GM21447 (cell line): ENCODE measurements around the gene EIPR1.

Source experiments
- ATAC-seq: cut with Tn5 transposase; IDR thresholded peaks from one replicate; pipeline ENCODE4 v1.9.1; 2021; ENCODE audit not compliant: unreplicated experiment

The EIPR1 gene

DNA sequence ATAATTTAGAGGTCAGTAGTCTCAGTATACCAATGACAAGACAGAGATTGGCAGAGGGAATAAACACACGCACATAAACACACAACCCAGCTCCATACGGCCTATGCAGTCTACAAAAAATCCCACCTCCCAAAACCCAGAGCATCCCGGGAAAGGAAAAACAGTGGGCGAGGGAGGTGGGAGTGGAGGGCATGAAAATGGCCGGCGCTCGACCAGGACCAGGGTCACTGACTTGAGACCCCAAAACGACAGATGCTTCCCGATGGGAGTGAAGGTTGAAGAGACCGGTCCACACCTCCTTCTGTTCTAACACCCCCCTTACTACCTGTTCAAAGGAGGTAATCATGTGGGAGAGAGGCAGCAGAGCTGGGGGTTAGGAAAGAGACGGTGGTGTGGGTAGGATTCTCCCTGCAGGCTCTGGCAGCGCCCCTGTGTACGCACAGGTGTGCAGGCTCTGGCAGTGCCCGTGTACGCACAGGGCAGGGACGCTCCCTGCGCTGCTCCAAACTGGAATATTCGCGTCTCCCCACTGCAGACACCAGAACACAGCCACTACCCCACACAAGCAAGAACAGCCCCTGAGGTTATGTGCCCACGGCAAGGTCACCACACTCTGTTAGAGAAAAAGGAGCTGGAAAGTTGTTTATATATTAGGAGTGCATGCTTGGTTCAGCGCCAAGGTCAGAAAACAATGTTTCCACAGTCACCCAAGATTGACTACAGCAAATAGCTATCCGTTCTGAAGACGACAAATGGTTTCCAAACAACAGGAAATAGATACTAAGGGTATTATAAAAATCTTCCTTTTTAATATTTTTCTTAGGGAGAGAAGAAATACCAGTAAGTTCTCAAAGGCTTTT lies 67.9 kb downstream of the EIPR1 start:
- ATAC-seq = no peak

DNA sequence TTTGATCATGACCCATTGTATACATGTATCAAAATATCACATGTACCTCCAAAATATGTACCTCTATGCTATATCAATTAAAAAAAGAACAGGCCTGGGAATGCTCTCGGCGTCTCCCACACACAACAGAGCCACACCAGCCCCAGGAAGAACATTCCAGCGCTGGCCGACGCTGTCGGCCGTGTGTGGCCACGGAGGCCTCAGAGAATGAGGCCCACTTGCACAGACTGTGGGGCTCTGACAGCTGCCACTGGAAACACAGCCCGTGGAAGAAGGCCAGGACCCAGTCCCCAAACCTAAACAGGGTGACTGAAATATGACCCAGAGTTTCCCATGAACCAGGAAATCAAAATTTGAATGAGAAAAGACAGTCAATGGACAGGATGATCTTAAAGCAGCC lies 69.7 kb downstream of the EIPR1 start:
- ATAC-seq = no peak

DNA sequence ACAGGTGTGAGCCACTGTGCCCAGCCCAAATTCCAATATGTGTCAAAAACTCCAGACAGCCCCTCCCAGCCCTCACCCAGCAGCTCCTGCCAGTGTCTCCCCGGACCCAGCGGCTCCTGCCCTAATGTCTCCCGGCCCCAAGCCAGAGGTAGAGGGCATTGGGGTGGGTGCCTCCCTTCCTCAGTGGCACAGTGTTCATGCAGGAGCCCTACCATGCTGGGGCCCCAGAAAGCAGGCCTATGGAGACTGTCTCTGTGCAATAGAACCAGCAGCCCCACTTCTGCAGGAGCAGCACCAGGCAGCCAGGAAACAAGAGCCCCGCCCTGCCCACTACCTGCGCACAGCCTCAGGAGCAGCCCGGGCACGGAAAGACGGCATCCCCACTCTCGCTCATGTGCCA lies 70.4 kb downstream of the EIPR1 start:
- no peak for ATAC-seq

DNA sequence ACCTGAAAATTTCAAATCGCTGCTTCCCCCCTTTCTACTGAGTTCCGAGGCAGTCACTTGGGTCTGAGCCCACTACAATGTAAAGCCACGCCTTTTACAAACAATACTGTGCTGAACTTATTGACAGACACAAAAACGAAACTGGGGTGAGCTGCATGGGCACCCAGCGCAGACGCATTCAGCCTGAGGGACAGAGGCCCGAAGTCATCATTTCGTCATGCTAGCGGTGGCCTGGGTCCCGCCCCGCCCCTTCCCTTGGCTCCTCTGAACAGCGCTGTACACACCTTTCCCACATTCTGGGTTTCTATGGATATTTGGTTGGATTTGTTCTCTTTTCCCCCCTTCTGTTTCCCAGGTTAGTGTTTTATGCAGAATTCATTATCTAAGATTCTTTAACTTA lies 71.7 kb downstream of the EIPR1 start:
- no peak for ATAC-seq

DNA sequence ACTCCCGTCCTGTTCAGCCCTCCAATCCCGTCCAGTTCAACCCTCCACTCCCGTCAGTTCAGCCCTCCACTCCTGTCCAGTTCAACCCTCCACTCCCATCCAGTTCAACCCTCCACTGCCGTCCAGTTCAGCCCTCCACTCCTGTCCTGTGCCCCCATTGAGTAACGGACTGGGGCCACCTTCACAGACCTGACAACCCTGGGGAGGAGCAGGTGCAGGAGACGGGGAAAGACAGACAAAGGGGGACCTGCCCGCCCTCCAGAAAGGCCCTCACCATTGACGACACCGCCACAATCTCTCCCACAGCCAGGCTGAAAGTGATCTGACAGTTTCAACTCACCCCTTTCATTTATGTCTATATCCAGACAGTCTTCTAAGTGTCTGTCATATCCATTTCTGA lies 72.2 kb downstream of the EIPR1 start:
- no peak for ATAC-seq

DNA sequence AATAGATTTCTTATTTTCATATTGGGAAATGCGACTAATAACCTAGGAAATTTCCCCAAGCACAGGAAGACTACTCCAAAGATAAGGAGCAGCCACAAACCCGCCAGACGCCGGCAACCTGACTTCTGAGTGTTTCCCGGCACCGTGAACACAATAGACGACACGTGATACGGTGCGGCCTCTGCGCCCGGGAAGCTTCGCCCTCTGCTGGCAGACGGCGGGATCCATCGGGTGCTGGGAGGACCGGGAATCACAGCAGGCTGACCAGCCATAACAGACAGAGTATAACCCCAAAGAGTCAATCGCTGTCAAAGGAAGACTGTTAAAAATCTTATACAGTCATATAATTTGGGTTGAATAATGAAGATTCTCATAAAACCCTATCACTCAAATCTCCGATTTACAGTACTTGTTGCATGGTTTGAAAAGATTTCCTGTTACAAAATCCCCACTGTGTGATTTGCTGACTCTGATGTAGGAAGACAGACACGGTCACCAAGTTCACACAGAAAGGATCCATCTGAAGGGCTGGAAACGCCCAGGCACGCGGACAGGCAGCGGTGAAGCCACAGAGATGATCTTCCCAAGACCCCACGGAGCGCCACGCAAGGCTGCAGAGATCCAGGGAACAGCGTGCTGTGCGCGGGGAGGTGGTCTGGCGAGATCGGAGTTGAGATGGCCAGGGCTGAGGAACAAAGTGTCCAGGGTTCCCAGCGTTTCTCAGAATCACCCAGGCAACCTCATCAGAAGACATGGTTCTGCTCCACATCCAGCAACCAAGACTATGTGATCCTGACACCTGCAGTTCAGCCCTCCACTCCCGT lies 73.8 kb downstream of the EIPR1 start:
- peak; percentile 96 for ATAC-seq

DNA sequence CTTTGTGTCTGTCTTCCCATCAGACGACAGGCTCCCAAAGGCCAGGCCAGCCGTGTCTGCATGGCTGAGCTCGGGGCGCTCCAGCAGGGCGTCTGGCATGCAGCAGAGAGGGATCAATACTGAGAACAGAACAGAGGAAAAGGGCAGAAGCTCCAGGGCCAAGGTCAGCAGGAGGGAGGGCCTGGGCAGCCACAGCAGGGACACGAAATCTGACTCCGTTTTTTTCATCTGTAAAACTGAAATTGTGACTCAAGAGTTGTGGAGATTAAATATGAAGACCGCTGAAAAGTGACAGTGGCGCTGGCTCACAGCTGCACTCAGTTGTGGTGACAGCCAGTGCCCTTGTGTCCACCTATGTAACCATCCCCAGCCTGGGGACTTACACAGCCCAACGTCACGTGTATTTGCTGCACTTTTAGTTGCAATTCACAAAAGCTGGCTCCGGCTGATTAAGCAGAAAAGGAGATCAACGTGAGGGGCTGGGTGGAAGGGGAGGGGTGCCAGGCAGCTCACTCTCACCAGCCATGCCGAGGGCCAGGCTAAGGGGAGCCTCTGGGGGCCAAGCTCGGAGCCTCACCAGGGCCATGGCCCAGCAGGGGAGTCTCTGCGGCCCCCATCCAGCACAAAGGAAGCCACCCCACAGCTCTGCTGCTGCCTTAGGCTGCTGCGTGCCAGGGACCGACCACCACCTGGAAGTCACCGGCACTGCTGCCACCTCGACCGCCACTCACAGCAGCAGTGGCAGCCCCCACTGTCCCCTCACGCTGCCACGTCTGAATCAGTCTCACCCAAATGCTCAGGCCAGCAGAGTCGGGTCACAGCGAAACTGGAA lies 74.7 kb downstream of the EIPR1 start:
- peak; percentile 10 for ATAC-seq

DNA sequence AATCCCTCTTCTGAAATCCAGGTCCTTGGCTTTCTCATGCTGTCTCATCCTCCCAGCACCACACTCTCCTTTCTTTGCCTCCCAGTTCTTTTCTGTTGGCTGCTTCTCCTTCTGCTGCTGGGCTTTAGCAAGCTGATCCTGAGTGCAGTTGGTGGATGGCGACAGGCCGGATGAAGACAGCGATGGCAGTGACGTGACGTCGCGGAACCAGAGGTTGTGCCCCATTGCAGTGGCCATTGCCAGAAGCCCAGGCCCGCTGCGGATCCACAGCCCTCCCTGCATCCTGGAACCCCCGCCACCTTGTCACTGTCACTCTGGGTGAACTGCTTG lies 75.2 kb downstream of the EIPR1 start:
- no peak for ATAC-seq

DNA sequence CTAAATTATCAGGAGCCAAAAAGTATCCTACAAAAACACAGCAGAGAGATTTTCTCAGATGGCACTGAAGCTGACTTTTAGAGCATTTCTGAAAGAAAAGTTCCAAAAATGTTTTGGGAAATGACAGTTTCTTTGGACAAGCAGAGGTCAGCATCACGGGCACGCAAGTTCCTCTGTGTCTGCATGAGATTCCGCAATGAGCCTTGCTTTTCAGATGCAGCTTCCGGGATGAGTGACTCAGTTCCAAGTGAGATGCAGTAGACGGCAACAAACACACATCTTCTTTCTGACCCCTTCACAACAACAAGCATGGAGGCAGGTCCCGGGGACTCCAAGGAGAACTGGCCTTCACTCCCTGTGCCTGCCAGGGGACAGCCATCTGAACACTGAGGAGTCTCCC lies 76.6 kb downstream of the EIPR1 start:
- no peak for ATAC-seq

DNA sequence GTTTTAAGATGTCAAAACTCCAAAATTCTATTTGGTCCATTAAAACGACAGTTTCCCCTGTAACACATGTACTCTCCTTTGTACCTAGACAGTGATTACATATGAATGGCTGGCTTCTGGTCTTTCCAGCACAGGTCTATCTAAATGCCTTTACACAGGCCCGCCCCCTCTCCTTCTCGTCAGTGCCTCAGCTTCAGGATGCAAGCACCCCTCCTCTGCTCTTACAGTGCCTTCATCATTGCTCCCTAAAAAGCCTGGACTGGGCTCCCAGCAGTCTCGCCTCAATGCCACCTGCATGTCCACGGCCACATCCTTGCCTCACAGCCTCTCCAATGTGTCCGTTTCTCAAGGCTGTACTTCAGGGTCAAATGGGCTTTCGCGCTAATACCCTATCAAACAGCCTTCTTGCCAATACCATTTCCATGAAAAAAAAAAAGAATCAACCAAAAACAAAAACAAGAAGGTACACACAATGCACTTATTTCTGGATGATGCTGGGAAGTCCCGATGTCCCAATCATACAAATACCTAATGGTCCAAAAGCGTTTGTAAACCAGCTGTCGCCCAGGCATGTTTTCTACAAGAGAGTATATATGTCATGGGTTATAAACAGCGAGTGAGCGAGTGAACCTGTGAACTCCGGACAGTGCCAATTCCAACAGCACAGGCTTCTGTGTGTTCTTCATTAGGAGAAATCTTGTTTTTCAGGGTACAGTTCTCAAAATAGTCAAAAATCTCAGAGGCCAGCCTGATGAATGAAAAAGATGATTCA lies 77.2 kb downstream of the EIPR1 start:
- no peak for ATAC-seq

DNA sequence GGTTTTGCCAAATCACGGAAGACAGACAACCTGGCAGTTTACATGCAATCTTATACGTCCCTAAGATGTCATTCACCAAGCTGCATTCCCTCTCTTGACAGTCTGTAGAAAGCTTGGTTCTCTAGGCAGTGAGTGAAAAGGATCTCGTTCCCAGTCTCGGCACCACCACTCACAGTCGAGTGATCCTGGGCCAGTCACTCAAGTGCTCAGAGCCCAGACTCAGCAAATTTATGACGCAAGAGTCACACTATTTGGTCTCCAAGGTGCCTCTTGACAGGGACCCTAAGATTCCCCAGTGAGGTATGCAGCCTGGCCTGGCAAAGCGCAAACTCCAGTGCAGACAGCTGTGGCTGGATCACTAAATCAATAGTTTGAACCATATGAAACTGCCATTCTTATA lies 77.9 kb downstream of the EIPR1 start:
- ATAC-seq = no peak

DNA sequence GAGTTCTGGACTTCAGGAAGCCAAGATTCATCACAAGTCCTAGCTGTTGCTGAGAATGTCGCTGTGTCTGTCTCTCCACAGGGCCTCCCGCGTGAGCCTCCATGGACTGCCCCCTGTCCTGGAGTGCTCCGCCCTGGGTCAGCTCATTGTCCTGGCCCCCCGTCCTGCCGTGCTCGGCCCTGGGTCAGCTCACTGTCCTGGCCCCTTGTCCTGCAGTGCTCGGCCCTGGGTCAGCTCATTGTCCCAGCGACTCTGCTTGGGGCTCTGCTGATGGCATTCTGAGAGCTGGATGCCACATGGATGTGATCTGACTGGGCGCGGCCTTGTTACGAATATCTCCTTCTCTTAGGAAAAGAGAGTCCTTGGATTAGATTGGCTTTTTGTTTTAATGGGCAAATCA lies 78.5 kb downstream of the EIPR1 start:
- ATAC-seq = no peak

DNA sequence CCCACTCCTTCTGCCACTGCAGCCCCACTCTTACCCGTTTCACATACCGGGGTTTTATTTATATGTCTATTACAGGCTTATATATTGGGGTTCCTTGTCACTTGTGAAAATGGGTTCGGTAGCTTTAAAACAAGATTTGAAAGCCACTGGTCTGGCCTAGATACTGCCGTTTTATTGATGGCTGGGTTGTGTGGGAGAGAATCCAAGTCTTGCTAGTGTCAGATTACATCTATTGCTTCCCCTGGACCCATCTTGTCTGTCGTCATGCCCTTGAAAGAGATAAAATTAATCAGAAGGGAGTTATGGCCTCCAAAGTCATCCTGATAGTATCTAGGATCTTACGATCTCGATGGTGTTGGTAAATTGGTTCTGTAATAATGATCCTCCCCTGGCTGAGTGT lies 79.4 kb downstream of the EIPR1 start:
- no peak for ATAC-seq

DNA sequence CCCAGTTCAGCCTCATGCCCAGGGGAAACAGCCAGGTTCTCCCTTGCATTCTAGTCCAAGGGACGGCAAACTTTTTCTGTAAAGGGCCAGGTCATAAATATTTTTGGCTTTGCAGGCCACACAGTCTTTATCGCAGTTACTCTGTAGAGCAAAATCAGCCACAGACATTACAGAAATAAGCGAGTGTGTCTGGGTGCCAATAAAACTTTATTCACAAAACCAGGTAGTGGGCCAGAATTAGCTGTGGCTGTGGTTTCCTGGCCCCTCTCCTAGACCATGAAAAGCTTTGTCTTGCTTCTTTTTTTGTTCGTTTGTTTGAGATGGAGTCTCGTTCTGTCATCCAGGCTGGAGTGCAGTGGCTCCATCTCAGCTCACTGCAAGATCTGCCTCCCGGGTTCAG lies 80.1 kb downstream of the EIPR1 start:
- no peak for ATAC-seq

DNA sequence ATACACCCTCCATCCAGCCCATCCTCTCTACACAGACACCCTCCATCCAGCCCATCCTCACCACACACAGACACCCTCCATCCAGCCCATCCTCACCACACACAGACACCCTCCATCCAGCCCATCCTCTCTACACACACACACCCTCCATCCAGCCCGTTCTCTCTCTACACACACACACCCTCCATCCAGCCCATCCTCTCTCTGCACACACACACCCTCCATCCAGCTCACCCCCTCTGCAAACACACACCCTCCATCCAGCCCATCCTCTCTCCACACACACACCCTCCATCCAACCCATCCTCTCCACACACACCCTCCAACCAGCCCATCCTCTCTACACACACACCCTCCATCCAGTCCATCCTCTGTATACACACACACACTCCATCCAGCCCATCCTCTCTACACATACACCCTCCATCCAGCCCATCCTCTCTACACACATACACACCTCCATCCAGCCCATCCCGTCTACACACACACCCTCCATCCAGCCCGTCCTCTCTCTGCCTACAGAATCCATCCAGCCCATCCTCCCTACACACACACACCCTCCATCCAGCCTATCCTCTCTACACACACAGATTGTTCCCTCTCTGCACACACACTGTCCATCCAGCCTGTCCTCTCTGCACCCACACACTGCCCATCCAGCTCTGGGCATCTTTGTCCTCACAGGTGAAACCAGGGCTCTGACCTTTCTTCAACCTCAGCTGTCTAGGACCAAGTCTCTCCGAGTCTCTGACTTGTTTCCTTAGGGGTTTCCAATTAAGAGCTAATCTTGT lies 81.2 kb downstream of the EIPR1 start:
- no peak for ATAC-seq

DNA sequence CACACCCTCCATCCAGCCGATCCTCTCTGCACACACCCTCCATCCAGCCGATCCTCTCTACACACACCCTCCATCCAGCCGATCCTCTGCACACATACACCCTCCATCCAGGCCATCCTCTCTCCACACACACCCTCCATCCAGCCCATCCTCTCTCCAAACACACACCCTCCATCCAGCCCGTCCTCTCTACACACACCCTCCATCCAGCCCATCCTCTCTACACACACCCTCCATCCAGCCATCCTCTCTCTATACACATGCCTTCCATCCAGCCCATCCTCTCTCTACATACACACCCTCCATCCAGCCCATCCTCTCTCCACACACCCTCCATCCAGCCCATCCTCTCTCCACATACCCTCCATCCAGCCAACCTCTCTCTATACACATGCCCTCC lies 83.1 kb downstream of the EIPR1 start:
- no peak for ATAC-seq

DNA sequence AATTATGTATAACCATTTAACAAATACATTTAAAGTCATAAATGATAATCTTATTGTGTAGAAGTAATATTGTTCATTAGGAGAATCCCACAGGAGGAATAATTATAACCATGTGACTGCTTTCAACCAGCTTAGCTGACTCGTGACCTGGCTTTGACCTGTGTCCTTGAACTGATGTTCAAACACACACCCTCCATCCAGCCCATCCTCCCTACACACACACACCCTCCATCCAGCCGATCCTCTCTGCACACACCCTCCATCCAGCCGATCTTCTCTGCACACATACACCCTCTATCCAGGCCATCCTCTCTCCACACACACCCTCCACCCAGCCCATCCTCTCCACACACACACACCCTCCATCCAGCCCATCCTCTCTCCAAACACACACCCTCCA lies 83.5 kb downstream of the EIPR1 start:
- no peak for ATAC-seq

DNA sequence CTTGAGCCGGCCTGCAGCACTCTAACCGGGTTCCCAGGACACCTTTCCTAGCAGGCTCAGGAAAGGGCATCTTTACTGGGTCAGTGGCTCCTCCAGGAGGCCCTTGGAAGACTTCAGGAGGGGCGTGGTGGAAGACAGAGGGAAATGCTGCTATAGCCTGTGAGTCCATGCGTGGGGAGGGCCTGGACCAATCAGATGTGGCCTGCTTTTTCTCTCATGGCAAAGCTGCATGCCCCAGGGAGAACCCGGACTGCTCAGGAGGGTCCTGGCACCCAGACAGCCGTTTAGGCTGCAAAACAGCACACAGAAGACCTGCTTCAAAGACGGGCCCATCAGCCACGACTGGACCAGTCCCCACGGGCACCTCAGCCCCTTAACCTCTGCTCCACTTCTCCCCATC lies 84.4 kb downstream of the EIPR1 start:
- ATAC-seq = no peak

DNA sequence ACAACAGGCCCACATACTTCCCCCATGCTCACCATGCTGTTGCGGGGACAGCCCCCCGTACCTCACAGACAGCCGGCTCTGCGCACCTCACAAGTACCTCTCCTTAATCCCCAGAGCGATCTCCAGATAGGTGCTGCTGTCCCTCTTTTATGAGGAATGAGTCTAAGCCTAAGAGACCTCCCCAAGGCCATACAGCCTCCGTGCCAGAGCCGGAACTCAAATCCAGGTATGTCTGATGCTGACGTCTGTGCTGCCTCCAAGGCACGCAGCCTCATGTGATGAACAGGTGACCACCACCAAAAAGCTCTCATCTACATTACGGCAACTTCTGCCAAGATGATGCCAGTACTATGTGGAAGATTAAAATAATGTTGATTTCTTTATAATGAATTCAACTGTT lies 85.2 kb downstream of the EIPR1 start:
- no peak for ATAC-seq

DNA sequence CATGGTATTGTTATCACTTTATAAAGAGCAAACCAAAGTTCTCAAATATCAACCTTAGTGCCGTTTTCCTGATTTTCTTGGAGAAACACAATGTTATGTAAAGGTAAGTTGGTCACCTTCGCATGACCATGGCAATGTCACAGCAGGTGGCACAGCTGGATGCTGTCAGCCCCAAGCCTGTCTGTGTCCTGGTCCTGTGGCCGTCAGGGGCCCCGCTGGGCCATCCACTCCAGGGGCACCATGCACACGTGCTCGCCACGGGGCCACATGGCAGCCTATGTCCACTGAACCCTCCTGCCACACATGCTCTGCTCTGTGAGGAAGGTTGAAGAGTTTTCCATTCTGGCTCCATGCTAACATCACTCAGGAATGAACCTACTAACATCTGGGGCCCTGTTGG lies 85.9 kb downstream of the EIPR1 start:
- no peak for ATAC-seq
